ENCODE measurements around the gene ZBTB16.

ZBTB16 gene

GRCh38 chr11:114077482-114078305 is 18.2 kb downstream of the ZBTB16 start:
- peak overlapping the region; percentile 82 for H3K27ac ChIP-seq
- TF ChIP-seq CTCF (IDR thresholded peaks at IDR 0.05) (no peak), ZFX (IDR thresholded peaks at IDR 0.05; ENCODE audit: borderline replicate concordance) (no peak)

- TF ChIP-seq ZFX (IDR thresholded peaks at IDR 0.05; ENCODE audit: borderline replicate concordance) (no peak), CTCF (IDR thresholded peaks at IDR 0.05) (no peak)
- H3K27ac ChIP-seq, result peak overlapping the region; percentile 82
Measured at GRCh38 chr11:114078423-114078822, 18.9 kb downstream of the ZBTB16 start.

- H3K27ac ChIP-seq, result peak overlapping the region; percentile 82
- TF ChIP-seq CTCF (IDR thresholded peaks at IDR 0.05), result no peak
Measured at GRCh38 chr11:114079511-114080065, 20.1 kb downstream of the ZBTB16 start.

GRCh38 chr11:114080219-114080618 is 20.7 kb downstream of the ZBTB16 start:
- TF ChIP-seq CTCF (IDR thresholded peaks at IDR 0.05), result no peak
- no peak for TF ChIP-seq ZFX (IDR thresholded peaks at IDR 0.05; ENCODE audit: borderline replicate concordance)
- peak overlapping the region; percentile 82 for H3K27ac ChIP-seq

- peak overlapping the region; percentile 82 for H3K27ac ChIP-seq
- TF ChIP-seq ZFX (IDR thresholded peaks at IDR 0.05; ENCODE audit: borderline replicate concordance), result no peak
- TF ChIP-seq CTCF (IDR thresholded peaks at IDR 0.05), result no peak
Measured at GRCh38 chr11:114080769-114081168, 21.3 kb downstream of the ZBTB16 start.

- H3K27ac ChIP-seq, result peak overlapping the region; percentile 82
- TF ChIP-seq CTCF (IDR thresholded peaks at IDR 0.05) (no peak), ZFX (IDR thresholded peaks at IDR 0.05; ENCODE audit: borderline replicate concordance) (no peak)
Measured at GRCh38 chr11:114081641-114082414, 22.3 kb downstream of the ZBTB16 start.

- TF ChIP-seq ZFX (IDR thresholded peaks at IDR 0.05; ENCODE audit: borderline replicate concordance) (no peak), CTCF (IDR thresholded peaks at IDR 0.05) (no peak)
- H3K27ac ChIP-seq, result peak overlapping the region; percentile 82
Measured at GRCh38 chr11:114082415-114082748, 22.9 kb downstream of the ZBTB16 start.
